WTC11 (cell line): ENCODE measurements around the gene INHA. TPM values are rescaled to one million over a fixed set of nuclear protein-coding genes. Genes with fewer than 3 reads are reported as not detected.
A peak's percentile ranks its signal among the peaks of the same experiment; 100 is the strongest.

Experiments used
- ATAC-seq: fragments of 200-7000 bp; cut with Tn5 transposase; 2 replicates; pipeline ENCODE4 v1.10.0; 2021; ENCODE audit warnings: mild to moderate bottlenecking, moderate library complexity
- CTCF ChIA-PET: fragments of 300-600 bp; sonication (Branson Sonifier 250); formaldehyde crosslinking; loops from one replicate; lab custom pipeline; 2021; ENCODE audit warnings: antibody characterized with exemption; lab: Charles Lee
- POLR2A ChIA-PET: fragments of 350-600 bp; sonication (Branson Sonifier 250); formaldehyde crosslinking; loops from one replicate; lab custom pipeline; 2021; ENCODE audit warnings: antibody characterized with exemption; lab: Charles Lee
- DNase-seq: peaks from one replicate; pipeline ENCODE4 v3.0.0; 2021; ENCODE audit warnings: low spot score
- H3K27ac Mint-ChIP-seq: 2 replicates; pipeline ENCODE4 v1.8.0; 2021; ENCODE audit warnings: mixed read lengths
- H3K27me3 Mint-ChIP-seq: 2 replicates; pipeline ENCODE4 v1.8.0; 2021; ENCODE audit warnings: low read depth, mild to moderate bottlenecking, moderate library complexity, mixed read lengths
- H3K36me3 Mint-ChIP-seq: 2 replicates; pipeline ENCODE4 v1.8.0; 2021; ENCODE audit warnings: mixed read lengths
- H3K4me1 Mint-ChIP-seq: 2 replicates; pipeline ENCODE4 v1.8.0; 2022; ENCODE audit warnings: mixed read lengths
- H3K4me3 Mint-ChIP-seq: 2 replicates; pipeline ENCODE4 v1.8.0; 2021; ENCODE audit warnings: mild to moderate bottlenecking, moderate library complexity, mixed read lengths
- H3K9me3 Mint-ChIP-seq: 2 replicates; pipeline ENCODE4 v1.8.0; 2021; ENCODE audit warnings: mixed read lengths
- FOXJ3 ChIP-seq: sonication (generic); formaldehyde crosslinking; IDR thresholded peaks from 2 replicates; pipeline ENCODE4 v1.9.0; 2021; ENCODE audit warnings: missing genetic modification reagents, mild to moderate bottlenecking, borderline replicate concordance
- GRHL2 ChIP-seq: fragments of 250-450 bp; sonication (Bioruptor Pico); IDR thresholded peaks from 2 replicates; pipeline ENCODE4 v1.8.0; 2022; ENCODE audit warnings: mild to moderate bottlenecking, moderate library complexity; ENCODE audit not compliant: insufficient replicate concordance, severe bottlenecking
- GTF2I ChIP-seq: fragments of 250-450 bp; sonication (Bioruptor Pico); conservative IDR thresholded peaks from 2 replicates; pipeline ENCODE4 v1.4.0; 2021; ENCODE audit warnings: mild to moderate bottlenecking
- HMGA2 ChIP-seq: fragments of 250-450 bp; sonication (Bioruptor Pico); IDR thresholded peaks from 2 replicates; pipeline ENCODE4 v1.4.0; 2021; ENCODE audit warnings: mild to moderate bottlenecking, moderate library complexity
- IRF2 ChIP-seq: sonication (generic); formaldehyde crosslinking; IDR thresholded peaks from 2 replicates; pipeline ENCODE4 v1.8.0; 2022; ENCODE audit warnings: low read depth, missing genetic modification reagents, borderline replicate concordance
- MYBL2 ChIP-seq: sonication (generic); formaldehyde crosslinking; IDR thresholded peaks from 2 replicates; pipeline ENCODE4 v1.8.1; 2023; ENCODE audit warnings: mild to moderate bottlenecking, moderate library complexity, missing genetic modification reagents
- NFATC4 ChIP-seq: fragments of 250-450 bp; sonication (Bioruptor Pico); IDR thresholded peaks from 2 replicates; pipeline ENCODE4 v1.9.0; 2021; ENCODE audit warnings: mild to moderate bottlenecking
- NR1H2 ChIP-seq: sonication (generic); formaldehyde crosslinking; IDR thresholded peaks from 2 replicates; pipeline ENCODE4 v1.9.0; 2021; ENCODE audit warnings: mild to moderate bottlenecking, moderate library complexity, missing genetic modification reagents
- NR2C2 ChIP-seq: sonication (generic); formaldehyde crosslinking; IDR thresholded peaks from 2 replicates; pipeline ENCODE4 v1.8.0; 2022; ENCODE audit warnings: mild to moderate bottlenecking, missing genetic modification reagents
- OVOL2 ChIP-seq: fragments of 250-450 bp; sonication (Bioruptor Pico); IDR thresholded peaks from 2 replicates; pipeline ENCODE4 v1.9.0; 2021; ENCODE audit warnings: mild to moderate bottlenecking, borderline replicate concordance
- PRRX2 ChIP-seq: fragments of 250-450 bp; sonication (Bioruptor Pico); IDR thresholded peaks from 2 replicates; pipeline ENCODE4 v1.8.0; 2021; ENCODE audit warnings: mild to moderate bottlenecking
- RELA ChIP-seq: sonication (generic); formaldehyde crosslinking; IDR thresholded peaks from 2 replicates; pipeline ENCODE4 v1.8.1; 2022; ENCODE audit warnings: missing genetic modification reagents, mild to moderate bottlenecking, borderline replicate concordance
- TEAD1 ChIP-seq: sonication (generic); formaldehyde crosslinking; IDR thresholded peaks from 2 replicates; pipeline ENCODE4 v1.8.0; 2022; ENCODE audit warnings: mild to moderate bottlenecking, missing genetic modification reagents
- TP53 ChIP-seq: sonication (generic); formaldehyde crosslinking; IDR thresholded peaks from 2 replicates; pipeline ENCODE4 v1.8.1; 2023; ENCODE audit warnings: mild to moderate bottlenecking, missing genetic modification reagents
- ZNF121 ChIP-seq: sonication (generic); formaldehyde crosslinking; IDR thresholded peaks from 2 replicates; pipeline ENCODE4 v1.8.0; 2023; ENCODE audit warnings: missing genetic modification reagents
- ZNF396 ChIP-seq: fragments of 250-450 bp; sonication (Bioruptor Pico); IDR thresholded peaks from 2 replicates; pipeline ENCODE4 v1.8.0; 2021; ENCODE audit warnings: mild to moderate bottlenecking, moderate library complexity, borderline replicate concordance
- ZNF416 ChIP-seq: fragments of 250-450 bp; sonication (Bioruptor Pico); IDR thresholded peaks from 2 replicates; pipeline ENCODE4 v1.9.0; 2021; ENCODE audit warnings: mild to moderate bottlenecking, inconsistent platforms
- ZNF671 ChIP-seq: fragments of 250-450 bp; sonication (Bioruptor Pico); IDR thresholded peaks from 2 replicates; pipeline ENCODE4 v1.8.0; 2021; ENCODE audit warnings: mild to moderate bottlenecking
- total RNA-seq: library from RNA; stranded (reverse); gene quantifications from 3 replicates; pipeline ENCODE4 v1.2.3, GENCODE V29; 2021
- TF ChIP-seq, protein P1 (sequence below): sonication (generic); formaldehyde crosslinking; IDR thresholded peaks from 2 replicates; pipeline ENCODE4 v1.8.0; 2023; ENCODE audit warnings: missing genetic modification reagents, mild to moderate bottlenecking, borderline replicate concordance
- TF ChIP-seq, protein P2 (sequence below): sonication (generic); formaldehyde crosslinking; IDR thresholded peaks from 2 replicates; pipeline ENCODE4 v1.8.1; 2023; ENCODE audit warnings: mild to moderate bottlenecking, missing genetic modification reagents, moderate library complexity
- TF ChIP-seq, protein P3 (sequence below): sonication (generic); formaldehyde crosslinking; conservative IDR thresholded peaks from 2 replicates; pipeline ENCODE4 v1.8.1; 2022; ENCODE audit warnings: mild to moderate bottlenecking, missing genetic modification reagents
- TF ChIP-seq, protein P4 (sequence below): sonication (generic); formaldehyde crosslinking; IDR thresholded peaks from 2 replicates; pipeline ENCODE4 v1.8.0; 2023; ENCODE audit warnings: missing genetic modification reagents
- TF ChIP-seq, protein P5 (sequence below): sonication (generic); formaldehyde crosslinking; IDR thresholded peaks from 2 replicates; pipeline ENCODE4 v1.8.1; 2022; ENCODE audit warnings: low read depth, missing genetic modification reagents, borderline replicate concordance

Gene INHA
- total RNA-seq, 1 experiment from 2014 or later = 1.4 TPM

DNA sequence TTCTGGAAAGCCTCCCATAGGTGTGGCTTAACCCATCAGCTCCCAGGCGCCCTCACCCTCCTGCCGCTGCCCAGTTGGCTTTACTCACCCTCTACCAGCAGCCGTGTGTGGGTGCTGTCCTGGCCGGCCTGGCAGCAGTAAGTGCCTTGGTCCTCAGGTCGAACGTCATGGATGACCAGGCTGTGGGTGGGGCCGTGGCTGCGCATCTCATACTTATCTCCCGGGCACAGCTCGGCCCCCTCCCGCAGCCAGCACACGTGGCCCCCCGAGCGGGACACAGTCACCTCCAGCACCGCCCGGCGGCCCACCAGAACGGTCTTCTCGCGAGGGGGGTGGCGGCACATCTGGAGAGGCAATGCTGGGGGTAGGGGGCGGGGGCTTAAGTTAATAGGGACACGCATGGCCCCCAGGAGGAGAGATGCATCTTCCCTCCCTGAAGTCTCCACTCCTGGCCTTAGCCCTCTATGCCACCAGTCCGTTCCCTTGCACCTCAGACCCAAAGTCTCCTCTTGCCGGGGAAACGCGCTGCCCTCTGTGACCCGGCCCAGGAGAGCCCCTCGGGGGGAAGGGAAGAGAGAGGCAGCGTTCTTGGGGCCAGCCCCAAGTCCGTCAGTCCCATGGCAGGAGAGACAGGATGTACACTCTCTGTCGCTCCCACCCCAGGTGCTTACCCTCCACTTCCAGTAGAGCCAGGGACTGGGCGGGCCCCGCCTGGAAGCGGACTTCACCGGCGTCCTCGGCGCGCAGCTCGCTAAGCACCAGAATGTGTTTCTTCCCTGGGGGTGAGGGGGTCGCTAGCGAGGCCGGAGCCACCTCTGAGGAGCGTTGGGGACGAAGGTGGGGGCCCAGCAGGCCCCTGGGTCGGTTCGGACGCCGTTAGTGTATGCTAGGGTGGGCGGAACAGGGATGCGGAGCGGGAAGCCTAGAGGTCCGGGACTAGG lies 20.4 kb upstream of the INHA start:
- DNase-seq (no peak), ATAC-seq (peak; percentile 57)
- peak; percentile 73; the same call in 1 of the 2 replicates for TF ChIP-seq TP53
- TF ChIP-seq NR2C2 = no peak
- no peak for TF ChIP-seq ZNF396
- no peak for TF ChIP-seq ZNF671 (CRISPR knock-in tag)
- no peak for TF ChIP-seq HMGA2
- TF ChIP-seq, protein P1, sequence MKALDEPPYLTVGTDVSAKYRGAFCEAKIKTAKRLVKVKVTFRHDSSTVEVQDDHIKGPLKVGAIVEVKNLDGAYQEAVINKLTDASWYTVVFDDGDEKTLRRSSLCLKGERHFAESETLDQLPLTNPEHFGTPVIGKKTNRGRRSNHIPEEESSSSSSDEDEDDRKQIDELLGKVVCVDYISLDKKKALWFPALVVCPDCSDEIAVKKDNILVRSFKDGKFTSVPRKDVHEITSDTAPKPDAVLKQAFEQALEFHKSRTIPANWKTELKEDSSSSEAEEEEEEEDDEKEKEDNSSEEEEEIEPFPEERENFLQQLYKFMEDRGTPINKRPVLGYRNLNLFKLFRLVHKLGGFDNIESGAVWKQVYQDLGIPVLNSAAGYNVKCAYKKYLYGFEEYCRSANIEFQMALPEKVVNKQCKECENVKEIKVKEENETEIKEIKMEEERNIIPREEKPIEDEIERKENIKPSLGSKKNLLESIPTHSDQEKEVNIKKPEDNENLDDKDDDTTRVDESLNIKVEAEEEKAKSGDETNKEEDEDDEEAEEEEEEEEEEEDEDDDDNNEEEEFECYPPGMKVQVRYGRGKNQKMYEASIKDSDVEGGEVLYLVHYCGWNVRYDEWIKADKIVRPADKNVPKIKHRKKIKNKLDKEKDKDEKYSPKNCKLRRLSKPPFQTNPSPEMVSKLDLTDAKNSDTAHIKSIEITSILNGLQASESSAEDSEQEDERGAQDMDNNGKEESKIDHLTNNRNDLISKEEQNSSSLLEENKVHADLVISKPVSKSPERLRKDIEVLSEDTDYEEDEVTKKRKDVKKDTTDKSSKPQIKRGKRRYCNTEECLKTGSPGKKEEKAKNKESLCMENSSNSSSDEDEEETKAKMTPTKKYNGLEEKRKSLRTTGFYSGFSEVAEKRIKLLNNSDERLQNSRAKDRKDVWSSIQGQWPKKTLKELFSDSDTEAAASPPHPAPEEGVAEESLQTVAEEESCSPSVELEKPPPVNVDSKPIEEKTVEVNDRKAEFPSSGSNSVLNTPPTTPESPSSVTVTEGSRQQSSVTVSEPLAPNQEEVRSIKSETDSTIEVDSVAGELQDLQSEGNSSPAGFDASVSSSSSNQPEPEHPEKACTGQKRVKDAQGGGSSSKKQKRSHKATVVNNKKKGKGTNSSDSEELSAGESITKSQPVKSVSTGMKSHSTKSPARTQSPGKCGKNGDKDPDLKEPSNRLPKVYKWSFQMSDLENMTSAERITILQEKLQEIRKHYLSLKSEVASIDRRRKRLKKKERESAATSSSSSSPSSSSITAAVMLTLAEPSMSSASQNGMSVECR (CRISPR knock-in tag) = peak; percentile 70; the same call in 1 of the 2 replicates
- TF ChIP-seq NR1H2 (CRISPR knock-in tag) = no peak
- TF ChIP-seq TEAD1 (CRISPR knock-in tag) = no peak
- TF ChIP-seq, protein P2, sequence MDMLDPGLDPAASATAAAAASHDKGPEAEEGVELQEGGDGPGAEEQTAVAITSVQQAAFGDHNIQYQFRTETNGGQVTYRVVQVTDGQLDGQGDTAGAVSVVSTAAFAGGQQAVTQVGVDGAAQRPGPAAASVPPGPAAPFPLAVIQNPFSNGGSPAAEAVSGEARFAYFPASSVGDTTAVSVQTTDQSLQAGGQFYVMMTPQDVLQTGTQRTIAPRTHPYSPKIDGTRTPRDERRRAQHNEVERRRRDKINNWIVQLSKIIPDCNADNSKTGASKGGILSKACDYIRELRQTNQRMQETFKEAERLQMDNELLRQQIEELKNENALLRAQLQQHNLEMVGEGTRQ = peak; percentile 51
- 0 out of 2 replicates have a peak, but pooled peaks have one; percentile 57 for TF ChIP-seq ZNF416
- TF ChIP-seq GTF2I (CRISPR knock-in tag) = no peak
- CTCF ChIA-PET = interaction anchor here (0.6 to 3.9 kb wide), 13 partner anchors 8 to 257 kb away, joined by 3 to 35 read pairs (median 4); partner anchors contain the start of genes CHPF, GMPPA and TMEM198
- no peaks in the 10 kb centered on the region for H3K9me3 Mint-ChIP-seq
- H3K4me3 Mint-ChIP-seq = peak overlapping the region; percentile 93
- H3K4me1 Mint-ChIP-seq = peaks cover 10% of the 10 kb centered on the region
- POLR2A ChIA-PET = interaction anchor here (0.5 to 2.8 kb wide), 5 partner anchors 8 to 46 kb away, joined by 3 to 17 read pairs (median 14); partner anchors contain the start of genes CHPF, INHA, OBSL1 and STK11IP
- H3K36me3 Mint-ChIP-seq = peaks cover 16% of the 10 kb centered on the region
- H3K27me3 Mint-ChIP-seq = peaks cover 43% of the 10 kb centered on the region
- H3K27ac Mint-ChIP-seq = peak overlapping the region; percentile 90

DNA sequence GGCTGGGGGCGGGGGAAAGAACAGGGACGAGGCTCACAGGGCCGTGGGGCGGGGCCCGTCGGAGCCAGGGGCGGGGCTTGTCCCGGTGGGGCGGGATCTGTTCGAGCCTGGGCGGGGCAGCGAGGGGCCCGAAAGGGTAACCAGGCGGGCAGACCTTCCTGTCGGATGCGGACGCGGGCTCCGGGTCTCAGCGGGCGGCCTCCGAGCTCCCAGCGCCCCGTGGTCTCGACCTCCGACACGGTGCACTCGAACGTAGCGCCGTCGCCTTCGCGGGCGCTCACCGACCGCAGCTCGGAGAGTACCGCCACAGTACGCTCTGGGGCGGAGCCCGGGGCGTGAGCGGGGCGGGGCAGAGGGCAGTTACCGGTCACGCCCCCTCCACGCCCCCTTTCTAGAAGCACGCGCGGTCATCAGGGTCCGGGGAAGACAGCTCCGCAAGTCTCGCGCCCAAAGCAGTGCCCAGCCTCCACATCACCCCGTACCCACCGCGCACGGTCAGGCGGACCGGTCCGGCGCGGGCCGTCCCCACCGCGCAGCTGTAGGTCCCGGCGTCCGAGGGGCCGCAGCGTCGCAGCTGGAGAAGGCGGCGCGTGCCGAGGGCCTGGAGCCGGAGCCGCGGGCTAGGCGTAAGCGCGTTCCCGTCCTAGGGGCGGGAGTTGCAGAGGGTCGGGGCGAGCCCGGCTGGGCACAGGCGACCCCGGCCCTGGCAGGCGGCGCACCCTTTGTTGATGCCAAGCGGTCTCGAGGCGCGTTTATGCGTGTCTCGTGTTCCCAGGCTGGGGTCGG lies 19.5 kb upstream of the INHA start:
- no peaks in the 10 kb centered on the region for H3K9me3 Mint-ChIP-seq
- peak; percentile 90 for ATAC-seq
- peaks cover 10% of the 10 kb centered on the region; the same call in 1 of the 2 replicates for H3K36me3 Mint-ChIP-seq
- no peak overlapping the region for H3K27ac Mint-ChIP-seq
- peak overlapping the region; percentile 93 for H3K4me3 Mint-ChIP-seq
- peaks cover 10% of the 10 kb centered on the region for H3K4me1 Mint-ChIP-seq
- H3K27me3 Mint-ChIP-seq = peaks cover 38% of the 10 kb centered on the region
- ChIA-PET CTCF (interaction anchor here (0.8 to 3.9 kb wide), 11 partner anchors 8 to 258 kb away, joined by 3 to 35 read pairs (median 5); partner anchors contain the start of genes CHPF, GMPPA and TMEM198), POLR2A (interaction anchor here (0.5 to 2.8 kb wide), 6 partner anchors 9 to 45 kb away, joined by 3 to 17 read pairs (median 12); partner anchors contain the start of genes CHPF, INHA, OBSL1 and STK11IP)
- DNase-seq = peak; percentile 94
- TF ChIP-seq IRF2 (CRISPR knock-in tag) = no peak
- TF ChIP-seq, protein P2 = peak; percentile 20; the same call in 1 of the 2 replicates
- 0 out of 2 replicates have a peak, but pooled peaks have one; percentile 69 for TF ChIP-seq TEAD1 (CRISPR knock-in tag)
- TF ChIP-seq, protein P3, sequence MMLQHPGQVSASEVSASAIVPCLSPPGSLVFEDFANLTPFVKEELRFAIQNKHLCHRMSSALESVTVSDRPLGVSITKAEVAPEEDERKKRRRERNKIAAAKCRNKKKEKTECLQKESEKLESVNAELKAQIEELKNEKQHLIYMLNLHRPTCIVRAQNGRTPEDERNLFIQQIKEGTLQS (CRISPR knock-in tag) = no peak
- TF ChIP-seq ZNF121 (CRISPR knock-in tag) = no peak
- peak; percentile 7; the same call in 1 of the 2 replicates for TF ChIP-seq NFATC4 (CRISPR knock-in tag)
- no peak for TF ChIP-seq FOXJ3 (CRISPR knock-in tag)
- TF ChIP-seq OVOL2 (CRISPR knock-in tag) = no peak
- TF ChIP-seq, protein P4, sequence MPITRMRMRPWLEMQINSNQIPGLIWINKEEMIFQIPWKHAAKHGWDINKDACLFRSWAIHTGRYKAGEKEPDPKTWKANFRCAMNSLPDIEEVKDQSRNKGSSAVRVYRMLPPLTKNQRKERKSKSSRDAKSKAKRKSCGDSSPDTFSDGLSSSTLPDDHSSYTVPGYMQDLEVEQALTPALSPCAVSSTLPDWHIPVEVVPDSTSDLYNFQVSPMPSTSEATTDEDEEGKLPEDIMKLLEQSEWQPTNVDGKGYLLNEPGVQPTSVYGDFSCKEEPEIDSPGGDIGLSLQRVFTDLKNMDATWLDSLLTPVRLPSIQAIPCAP (CRISPR knock-in tag) = no peak
- TF ChIP-seq, protein P5, sequence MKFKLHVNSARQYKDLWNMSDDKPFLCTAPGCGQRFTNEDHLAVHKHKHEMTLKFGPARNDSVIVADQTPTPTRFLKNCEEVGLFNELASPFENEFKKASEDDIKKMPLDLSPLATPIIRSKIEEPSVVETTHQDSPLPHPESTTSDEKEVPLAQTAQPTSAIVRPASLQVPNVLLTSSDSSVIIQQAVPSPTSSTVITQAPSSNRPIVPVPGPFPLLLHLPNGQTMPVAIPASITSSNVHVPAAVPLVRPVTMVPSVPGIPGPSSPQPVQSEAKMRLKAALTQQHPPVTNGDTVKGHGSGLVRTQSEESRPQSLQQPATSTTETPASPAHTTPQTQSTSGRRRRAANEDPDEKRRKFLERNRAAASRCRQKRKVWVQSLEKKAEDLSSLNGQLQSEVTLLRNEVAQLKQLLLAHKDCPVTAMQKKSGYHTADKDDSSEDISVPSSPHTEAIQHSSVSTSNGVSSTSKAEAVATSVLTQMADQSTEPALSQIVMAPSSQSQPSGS (CRISPR knock-in tag) = no peak
- TF ChIP-seq PRRX2 = 0 out of 2 replicates have a peak, but pooled peaks have one; percentile 42
- no peak for TF ChIP-seq GRHL2 (CRISPR knock-in tag)
- TF ChIP-seq RELA (CRISPR knock-in tag) = peak; percentile 67; the same call in 1 of the 2 replicates
- peak; percentile 77; the same call in 1 of the 2 replicates for TF ChIP-seq MYBL2 (CRISPR knock-in tag)
